ENCODE measurements around the gene LIG4.

Gene LIG4

GRCh38 chr13:108214441-108215271, 680 bp downstream of the LIG4 start:
- no peak for TF ChIP-seq CTCF (IDR thresholded peaks at IDR 0.05; ENCODE audit: low read depth, low read length)
- DNase-seq (ENCODE audit: low read depth, low spot score) = no peak

GRCh38 chr13:108213946-108214345, 1.4 kb downstream of the LIG4 start:
- no peak for TF ChIP-seq CTCF (IDR thresholded peaks at IDR 0.05; ENCODE audit: low read depth, low read length)
- in situ Hi-C loops (cut with HindIII; ENCODE audit: low sequenced_read_pairs) = no loop called here
- no peak for DNase-seq (ENCODE audit: low read depth, low spot score)
- H3K4me3 ChIP-seq (ENCODE audit: low read depth, low read length) = peak overlapping the region; percentile 62

More at GRCh38 chr13:108214441-108215271, 680 bp downstream of the LIG4 start:
- H3K4me3 ChIP-seq (ENCODE audit: low read depth, low read length) = peak overlapping the region; percentile 62
- in situ Hi-C loops (cut with HindIII; ENCODE audit: low sequenced_read_pairs) = no loop called here

- DNase-seq (ENCODE audit: low read depth, low spot score) = no peak
These were observed 2.5 kb downstream of the LIG4 start for GRCh38 chr13:108212886-108213285.

GRCh38 chr13:108210551-108210950, 4.8 kb downstream of the LIG4 start:
- no peak for TF ChIP-seq CTCF (IDR thresholded peaks at IDR 0.05; ENCODE audit: low read depth, low read length)
- in situ Hi-C loops (cut with HindIII; ENCODE audit: low sequenced_read_pairs) = no loop called here
- no peak for DNase-seq (ENCODE audit: low read depth, low spot score)
- H3K4me3 ChIP-seq (ENCODE audit: low read depth, low read length) = no peak overlapping the region

More at GRCh38 chr13:108212886-108213285, 2.5 kb downstream of the LIG4 start:
- TF ChIP-seq CTCF (IDR thresholded peaks at IDR 0.05; ENCODE audit: low read depth, low read length) = no peak
- H3K4me3 ChIP-seq (ENCODE audit: low read depth, low read length) = no peak overlapping the region
- in situ Hi-C loops (cut with HindIII; ENCODE audit: low sequenced_read_pairs) = no loop called here

- TF ChIP-seq CTCF (IDR thresholded peaks at IDR 0.05; ENCODE audit: low read depth, low read length) = no peak
- in situ Hi-C loops (cut with HindIII; ENCODE audit: low sequenced_read_pairs) = no loop called here
- H3K4me3 ChIP-seq (ENCODE audit: low read depth, low read length) = no peak overlapping the region
- no peak for DNase-seq (ENCODE audit: low read depth, low spot score)
These were observed 14.4 kb downstream of the LIG4 start for GRCh38 chr13:108200781-108201398.

- no peak for TF ChIP-seq CTCF (IDR thresholded peaks at IDR 0.05; ENCODE audit: low read depth, low read length)
- in situ Hi-C loops (cut with HindIII; ENCODE audit: low sequenced_read_pairs) = no loop called here
- H3K4me3 ChIP-seq (ENCODE audit: low read depth, low read length) = no peak overlapping the region
- no peak for DNase-seq (ENCODE audit: low read depth, low spot score)
These were observed 19.5 kb downstream of the LIG4 start for GRCh38 chr13:108195861-108196260.
